NCI-H187 treated with DMSO at 0.1 percent for 48 hours (cell line): ENCODE measurements around the gene RANGRF.

Experiments
- DNase-seq: peaks from one replicate; lab custom pipeline; 2025; lab: John Stamatoyannopoulos, UW

Gene RANGRF

DNA sequence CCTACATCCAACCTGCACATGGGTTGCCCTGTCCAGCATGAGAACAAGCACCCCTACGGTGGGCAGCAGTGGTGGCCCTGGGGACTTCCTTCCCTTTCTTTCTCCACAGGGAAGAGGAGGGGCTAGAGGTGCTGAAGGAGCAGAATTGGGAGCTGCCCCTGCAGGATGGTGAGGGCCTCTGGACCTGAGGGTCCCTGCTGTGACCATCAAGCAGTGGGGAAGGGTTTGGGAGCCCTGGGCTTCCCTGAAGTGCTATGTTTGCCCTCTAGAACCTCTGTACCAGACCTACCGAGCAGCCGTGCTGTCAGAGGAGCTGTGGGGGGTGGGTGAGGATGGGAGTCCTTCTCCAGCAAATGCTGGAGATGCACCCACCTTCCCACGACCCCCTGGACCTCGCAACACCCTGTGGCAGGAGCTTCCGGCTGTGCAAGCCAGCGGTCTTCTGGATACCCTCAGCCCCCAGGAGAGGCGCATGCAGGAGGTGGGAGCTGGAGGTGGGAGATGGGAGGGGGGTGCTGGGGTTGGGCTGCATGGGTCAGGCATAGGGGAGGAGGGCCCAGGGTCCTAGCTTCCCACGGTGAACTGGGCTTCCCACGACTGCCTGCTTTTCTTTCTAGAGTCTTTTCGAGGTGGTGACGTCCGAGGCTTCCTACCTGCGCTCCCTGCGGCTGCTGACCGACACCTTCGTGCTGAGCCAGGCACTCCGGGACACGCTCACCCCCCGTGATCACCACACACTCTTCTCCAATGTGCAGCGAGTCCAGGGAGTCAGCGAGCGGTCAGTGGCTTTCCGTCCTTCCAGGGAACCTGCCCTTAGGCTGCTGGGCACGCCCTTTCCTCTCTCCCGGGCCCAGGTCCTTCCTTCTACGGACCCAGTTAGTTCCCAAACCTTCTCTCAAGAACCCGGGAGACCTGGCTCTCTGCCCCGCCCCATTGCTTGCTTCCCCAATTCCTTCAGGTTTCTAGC is 26.6 kb downstream of the RANGRF start:
- DNase-seq = no peak

DNA sequence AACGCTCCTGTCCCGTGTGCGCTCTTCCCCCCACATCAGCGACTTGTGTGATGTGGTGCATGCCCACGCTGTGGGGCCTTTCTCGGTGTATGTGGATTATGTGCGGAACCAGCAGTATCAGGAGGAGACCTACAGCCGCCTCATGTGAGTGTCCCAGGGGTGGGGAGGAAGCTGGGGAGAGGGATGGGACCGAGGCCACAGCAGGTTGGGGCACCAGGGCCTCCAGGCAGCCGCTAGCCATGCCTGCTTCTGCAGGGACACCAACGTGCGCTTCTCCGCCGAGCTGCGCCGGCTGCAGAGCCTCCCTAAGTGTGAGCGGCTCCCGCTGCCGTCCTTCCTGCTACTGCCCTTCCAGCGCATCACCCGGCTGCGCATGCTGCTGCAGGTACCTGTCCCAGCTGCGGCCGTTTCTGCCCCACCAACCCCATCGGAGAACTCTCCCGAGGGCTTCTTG is 27.3 kb downstream of the RANGRF start:
- DNase-seq = no peak

GRCh38 chr17:8318010-8318935 is 29.8 kb downstream of the RANGRF start:
- DNase-seq = no peak

DNA sequence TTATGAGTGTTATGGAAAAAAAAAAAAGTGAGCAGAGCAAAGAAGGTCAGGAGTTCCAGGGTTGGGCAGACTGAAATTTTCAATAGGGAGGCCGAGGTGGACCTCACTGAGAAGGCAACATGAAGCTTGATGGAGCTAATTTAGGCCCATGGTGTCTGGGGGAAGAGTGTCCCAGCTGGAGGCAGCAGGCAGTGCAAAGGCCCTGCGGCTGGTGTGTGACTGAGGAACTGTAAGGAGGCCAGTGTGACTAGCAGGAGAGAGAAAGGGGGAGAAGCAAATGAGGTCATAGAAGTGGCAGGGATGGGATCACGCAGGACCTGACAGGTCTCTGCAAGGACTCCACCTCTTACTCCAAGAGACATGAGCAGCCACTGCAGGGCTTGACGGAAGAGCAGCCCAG is 31.8 kb downstream of the RANGRF start:
- DNase-seq = no peak

GRCh38 chr17:8320990-8321389 is 32.5 kb downstream of the RANGRF start:
- DNase-seq = no peak

DNA sequence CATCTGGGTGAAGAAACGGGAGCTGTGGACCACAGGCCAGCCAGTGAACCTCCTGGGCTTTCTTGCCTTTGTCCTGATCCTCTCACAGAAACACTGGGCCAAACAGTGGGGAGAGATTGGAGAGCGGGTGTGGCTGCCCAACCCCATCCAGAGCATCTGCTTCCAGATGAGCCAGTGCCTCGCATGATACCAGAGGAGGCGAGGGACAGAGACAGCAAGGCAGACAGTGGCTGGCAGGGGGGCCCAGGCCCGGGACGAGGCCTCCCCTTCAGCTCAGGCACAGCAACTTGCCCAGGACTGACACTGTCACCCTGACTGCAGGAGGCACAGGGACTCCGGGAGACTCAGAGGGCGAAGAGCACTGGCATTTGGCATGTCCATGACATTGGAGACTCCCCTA is 33.6 kb downstream of the RANGRF start:
- DNase-seq = no peak

DNA sequence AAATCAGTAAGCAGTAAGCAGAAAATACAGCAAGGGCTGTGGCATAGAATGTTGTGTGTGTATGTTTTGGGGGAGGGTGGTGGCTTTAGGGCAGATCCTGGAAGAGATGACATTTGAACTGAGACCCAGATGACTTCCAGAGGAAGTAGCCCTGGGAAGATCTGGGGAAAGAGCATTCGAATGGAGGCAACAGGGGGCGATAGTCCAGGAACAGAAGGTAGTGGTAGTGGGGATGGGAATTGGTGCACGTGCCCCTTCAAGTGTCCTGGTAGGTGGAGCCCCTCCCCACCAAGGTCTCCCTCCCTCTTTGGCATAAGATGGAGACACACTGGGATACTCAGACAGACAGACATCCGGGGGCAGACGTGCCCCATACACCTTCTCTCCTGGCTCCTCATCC is 35.7 kb downstream of the RANGRF start:
- no peak for DNase-seq

- DNase-seq = no peak
Measured at GRCh38 chr17:8324923-8325322, 36.5 kb downstream of the RANGRF start.

GRCh38 chr17:8326511-8327302 is 38.2 kb downstream of the RANGRF start:
- DNase-seq = no peak

DNA sequence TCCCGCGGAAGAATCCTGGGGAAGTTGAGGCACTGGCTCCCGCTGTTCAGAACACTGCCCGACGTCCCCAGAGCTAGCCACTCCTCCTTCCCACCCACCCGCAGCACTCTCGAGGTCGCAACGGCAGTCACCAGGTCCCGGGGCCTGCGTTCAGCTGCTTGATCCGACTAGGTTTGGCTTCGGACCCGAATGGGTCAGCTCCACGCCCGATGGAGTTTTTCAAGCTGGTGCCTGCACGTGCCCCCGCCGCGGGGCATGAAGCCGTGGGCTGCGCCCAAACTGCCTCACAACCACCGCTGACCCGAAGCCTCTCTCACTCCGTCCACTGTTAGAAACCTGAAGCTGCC is 38.8 kb downstream of the RANGRF start:
- no peak for DNase-seq

DNA sequence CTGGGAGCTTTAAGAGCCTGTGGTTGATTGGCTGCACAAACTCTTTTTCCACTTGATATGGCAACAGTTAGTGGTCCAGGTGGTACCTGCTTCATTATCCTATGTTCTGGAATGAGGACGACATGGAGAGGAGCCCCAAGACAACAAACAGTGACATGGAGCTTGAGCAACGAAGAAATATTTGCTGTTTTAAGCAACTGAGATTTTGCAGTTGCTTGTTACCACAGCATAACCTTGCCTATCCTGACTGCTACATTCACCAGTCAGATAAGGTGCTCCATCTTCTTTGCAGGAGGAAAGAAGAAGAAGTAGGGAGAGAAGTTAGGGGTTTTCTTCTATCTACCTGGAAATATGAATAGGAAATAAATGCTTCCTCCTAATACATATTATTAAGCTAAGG is 43.7 kb downstream of the RANGRF start:
- no peak for DNase-seq

DNA sequence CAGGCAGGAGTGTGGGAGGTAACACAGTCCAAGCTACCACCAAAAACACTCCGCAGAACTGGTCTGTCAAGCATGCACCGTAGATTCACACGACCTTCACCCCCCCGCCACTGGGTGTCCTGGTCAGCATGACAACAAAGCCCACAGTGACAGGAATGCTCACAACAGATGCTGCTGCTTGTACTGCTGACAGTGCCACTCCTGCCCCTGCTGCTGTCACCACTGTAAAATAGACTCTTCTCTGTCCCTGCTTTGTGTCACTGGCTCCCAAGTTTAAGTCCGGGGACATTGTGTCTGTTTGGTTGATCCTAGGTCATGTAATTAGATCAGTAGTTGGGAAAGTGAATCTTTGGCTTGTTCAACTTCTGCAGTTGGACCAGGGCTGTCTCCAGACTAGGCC is 44.2 kb downstream of the RANGRF start:
- no peak for DNase-seq

GRCh38 chr17:8333281-8333680 is 44.8 kb downstream of the RANGRF start:
- no peak for DNase-seq

GRCh38 chr17:8337802-8338752 is 49.6 kb downstream of the RANGRF start:
- DNase-seq = no peak

GRCh38 chr17:8338753-8339140 is 50.3 kb downstream of the RANGRF start:
- DNase-seq = no peak

DNA sequence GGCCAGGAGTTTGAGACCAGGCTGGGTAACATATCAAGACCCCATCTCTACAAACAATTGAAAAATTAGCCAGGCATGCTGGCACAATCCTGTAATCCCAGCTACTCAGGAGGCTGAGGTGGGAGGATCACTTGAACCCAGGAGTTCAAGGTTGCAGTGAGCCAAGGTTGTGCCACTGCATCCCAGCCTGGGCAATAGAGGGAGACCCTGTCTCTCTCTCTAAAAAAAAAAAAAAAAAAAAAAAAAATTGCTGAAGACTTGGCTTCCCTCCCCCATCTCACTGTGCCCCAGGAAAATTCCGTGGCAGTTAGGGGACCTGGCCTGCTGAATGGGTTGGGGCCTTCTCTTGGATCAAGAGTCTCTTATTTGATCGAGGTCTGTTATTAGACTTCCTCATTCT is 51.1 kb downstream of the RANGRF start, which contains the start of gene ODF4:
TSS of gene ODF4 (plus strand) at position 301 of the 400 bp plus-strand sequence. CDS start 212 bp downstream, outside the sequence.
- no peak for DNase-seq
